Nephron progenitor cell (in vitro differentiated cells): ENCODE measurements around the gene FTO.
A peak's percentile ranks its signal among the peaks of the same experiment; 100 is the strongest.

Experiments used
- DNase-seq: peaks from one replicate; pipeline ENCODE4 v3.0.0; 2021
- H3K27ac Mint-ChIP-seq: 2 replicates; pipeline ENCODE4 v1.8.0; 2021; ENCODE audit warnings: mild to moderate bottlenecking, moderate library complexity, mixed read lengths
- H3K27me3 Mint-ChIP-seq: 2 replicates; pipeline ENCODE4 v1.8.0; 2021; ENCODE audit warnings: mild to moderate bottlenecking, low read depth, mixed read lengths; ENCODE audit not compliant: poor library complexity
- H3K36me3 Mint-ChIP-seq: 2 replicates; pipeline ENCODE4 v1.8.0; 2021; ENCODE audit warnings: low read depth, mixed read lengths
- H3K4me1 Mint-ChIP-seq: 2 replicates; pipeline ENCODE4 v1.8.0; 2021; ENCODE audit warnings: mixed read lengths
- H3K4me3 Mint-ChIP-seq: 2 replicates; pipeline ENCODE4 v1.8.0; 2021; ENCODE audit warnings: mild to moderate bottlenecking, moderate library complexity, mixed read lengths
- H3K9me3 Mint-ChIP-seq: 2 replicates; pipeline ENCODE4 v1.8.0; 2021; ENCODE audit warnings: mild to moderate bottlenecking, moderate library complexity, mixed read lengths
- CTCF ChIP-seq: fragments of 200-600 bp; sonication (generic); IDR thresholded peaks from 2 replicates; pipeline ENCODE4 v1.5.0; 2021; ENCODE audit warnings: antibody characterized with exemption

The FTO gene

GRCh38 chr16:53703590-53704444 lies at the start of gene FTO, which contains the start of gene RPGRIP1L:
Gene FTO, plus strand, starts transcription at chr16:53704156.
Gene RPGRIP1L, minus strand, starts transcription at chr16:53703859. Its CDS starts 3,136 bp downstream, at chr16:53700723.
- no peak for TF ChIP-seq CTCF
- Mint-ChIP-seq H3K4me3 (peak within 1 kb of the TSS; percentile 97), H3K27me3 (no peaks in the 10 kb centered on the region), H3K27ac (peak within 1 kb of the TSS; percentile 58), H3K36me3 (peaks cover 44% of the 10 kb centered on the region), H3K9me3 (peaks cover 8% of the 10 kb centered on the region), H3K4me1 (peaks cover 22% of the 10 kb centered on the region)
- peak; percentile 100 for DNase-seq

- H3K4me1 Mint-ChIP-seq, result peaks cover 10% of the 10 kb centered on the region
- no peak for DNase-seq
- no peak for TF ChIP-seq CTCF
- peaks cover 46% of the 10 kb centered on the region for H3K36me3 Mint-ChIP-seq
- H3K27me3 Mint-ChIP-seq, result no peaks in the 10 kb centered on the region
- H3K9me3 Mint-ChIP-seq, result no peaks in the 10 kb centered on the region
- H3K4me3 Mint-ChIP-seq, result no peak overlapping the region
- H3K27ac Mint-ChIP-seq, result no peak overlapping the region
These were observed 49.0 kb upstream of the FTO start for GRCh38 chr16:53654946-53655345.

- no peak overlapping the region for H3K27ac Mint-ChIP-seq
- no peaks in the 10 kb centered on the region for H3K27me3 Mint-ChIP-seq
- H3K9me3 Mint-ChIP-seq, result no peaks in the 10 kb centered on the region
- H3K4me3 Mint-ChIP-seq, result no peak overlapping the region
- no peak for DNase-seq
- no peaks in the 10 kb centered on the region for H3K4me1 Mint-ChIP-seq
- TF ChIP-seq CTCF, result no peak
- H3K36me3 Mint-ChIP-seq, result peaks cover 10% of the 10 kb centered on the region
These were observed 41.9 kb upstream of the FTO start for GRCh38 chr16:53662072-53662471.

GRCh38 chr16:53664724-53665345 lies 39.1 kb upstream of the FTO start:
- no peak for TF ChIP-seq CTCF
- Mint-ChIP-seq H3K27me3 (no peaks in the 10 kb centered on the region), H3K4me3 (no peak overlapping the region), H3K27ac (peak overlapping the region; percentile 23), H3K36me3 (no peaks in the 10 kb centered on the region), H3K9me3 (no peaks in the 10 kb centered on the region), H3K4me1 (no peaks in the 10 kb centered on the region)
- DNase-seq, result no peak

GRCh38 chr16:53666786-53667415 lies 37.1 kb upstream of the FTO start:
- no peaks in the 10 kb centered on the region for H3K9me3 Mint-ChIP-seq
- no peak overlapping the region for H3K4me3 Mint-ChIP-seq
- no peak for DNase-seq
- H3K27ac Mint-ChIP-seq, result no peak overlapping the region
- H3K4me1 Mint-ChIP-seq, result no peaks in the 10 kb centered on the region
- no peaks in the 10 kb centered on the region for H3K27me3 Mint-ChIP-seq
- TF ChIP-seq CTCF, result no peak
- no peaks in the 10 kb centered on the region for H3K36me3 Mint-ChIP-seq
